Mucosa of gallbladder (tissue), 1 donor: ENCODE data around the gene MPP2. TPM values are rescaled to one million over a fixed set of nuclear protein-coding genes. Genes with fewer than 3 reads are reported as not detected.
"Not testable (repeated sequence)": the region's sequence is repeated elsewhere in the genome, so short reads cannot be mapped to it uniquely, and the experiment has no call there.

ENCODE experiments used
- DNase-seq: peaks from one replicate; pipeline ENCODE4 v3.0.0-alpha.2; 2020; ENCODE audit warnings: low spot score
- total RNA-seq: library from RNA; stranded (reverse); gene quantifications from one replicate; pipeline ENCODE4 v1.2.1, GENCODE V29; 2021
- donor health status: DM: no; HTN: no; CAD: no.

The MPP2 gene
- total RNA-seq, 1 donor from 2014 or later = 7.0 TPM

DNA sequence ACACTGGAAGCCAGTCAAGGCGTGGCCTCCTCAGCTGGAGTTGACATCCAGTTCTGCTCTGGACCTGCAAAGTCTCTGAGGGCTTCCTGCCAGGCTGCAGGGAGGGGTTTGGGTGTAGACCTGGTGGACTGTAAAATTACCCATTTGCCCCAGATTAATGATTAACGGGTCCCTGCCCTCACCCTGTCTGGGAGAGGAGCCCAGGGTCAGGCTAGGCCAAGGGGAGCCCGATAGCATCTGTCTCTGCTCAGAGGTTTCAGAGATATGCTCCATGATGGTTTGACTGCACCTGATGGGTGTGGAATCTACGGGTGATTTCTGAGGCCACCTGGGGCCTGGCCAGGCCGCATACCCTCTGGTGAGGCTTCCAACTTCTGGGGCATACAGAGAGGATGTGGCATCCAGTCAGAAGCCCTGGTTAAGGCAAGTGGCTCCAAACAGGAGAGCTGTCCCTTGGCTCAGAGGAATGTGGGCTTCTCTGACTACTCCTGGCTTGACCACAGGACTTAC, 23.8 kb upstream of the MPP2 start:
- peak; percentile 38 for DNase-seq

DNA sequence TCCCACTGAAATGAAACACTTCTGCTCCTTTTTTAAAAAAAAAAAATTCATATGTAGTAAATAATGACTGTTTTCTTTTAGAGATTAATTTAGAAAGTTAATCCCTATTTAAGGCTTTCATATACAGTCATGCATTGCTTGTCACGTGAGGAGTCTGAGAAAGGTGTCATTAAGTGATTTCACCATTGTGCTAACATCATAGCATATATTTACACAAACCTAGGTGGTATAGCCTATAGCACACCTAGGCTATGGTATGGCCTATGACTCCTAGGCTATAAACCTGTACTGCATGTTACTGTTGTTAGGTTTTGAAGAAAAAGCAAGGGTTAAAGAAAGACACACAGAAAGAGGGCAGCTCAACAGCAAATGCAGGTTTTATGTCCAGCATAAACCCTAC, 21.3 kb upstream of the MPP2 start:
- no peak for DNase-seq

DNA sequence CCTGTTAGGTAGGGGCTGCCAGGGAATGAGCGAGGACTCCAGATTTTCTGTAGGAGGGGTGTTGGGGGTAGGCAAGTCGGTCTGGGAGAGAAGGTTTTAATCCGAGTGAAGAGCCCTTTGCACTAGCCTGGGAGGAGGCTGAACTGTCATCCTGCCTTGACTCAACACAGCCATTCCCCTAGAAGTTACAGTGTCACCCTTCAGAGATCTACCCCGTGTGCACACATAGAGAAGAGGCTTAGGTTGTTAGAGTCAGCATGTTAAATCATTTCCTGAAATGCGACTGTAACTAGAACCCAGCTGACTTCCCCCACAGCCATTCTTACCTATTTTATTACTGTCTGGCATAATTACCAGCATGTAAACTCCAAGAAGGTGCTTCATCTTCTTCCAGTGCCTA, 20.6 kb upstream of the MPP2 start:
- not testable (repeated sequence) for DNase-seq

DNA sequence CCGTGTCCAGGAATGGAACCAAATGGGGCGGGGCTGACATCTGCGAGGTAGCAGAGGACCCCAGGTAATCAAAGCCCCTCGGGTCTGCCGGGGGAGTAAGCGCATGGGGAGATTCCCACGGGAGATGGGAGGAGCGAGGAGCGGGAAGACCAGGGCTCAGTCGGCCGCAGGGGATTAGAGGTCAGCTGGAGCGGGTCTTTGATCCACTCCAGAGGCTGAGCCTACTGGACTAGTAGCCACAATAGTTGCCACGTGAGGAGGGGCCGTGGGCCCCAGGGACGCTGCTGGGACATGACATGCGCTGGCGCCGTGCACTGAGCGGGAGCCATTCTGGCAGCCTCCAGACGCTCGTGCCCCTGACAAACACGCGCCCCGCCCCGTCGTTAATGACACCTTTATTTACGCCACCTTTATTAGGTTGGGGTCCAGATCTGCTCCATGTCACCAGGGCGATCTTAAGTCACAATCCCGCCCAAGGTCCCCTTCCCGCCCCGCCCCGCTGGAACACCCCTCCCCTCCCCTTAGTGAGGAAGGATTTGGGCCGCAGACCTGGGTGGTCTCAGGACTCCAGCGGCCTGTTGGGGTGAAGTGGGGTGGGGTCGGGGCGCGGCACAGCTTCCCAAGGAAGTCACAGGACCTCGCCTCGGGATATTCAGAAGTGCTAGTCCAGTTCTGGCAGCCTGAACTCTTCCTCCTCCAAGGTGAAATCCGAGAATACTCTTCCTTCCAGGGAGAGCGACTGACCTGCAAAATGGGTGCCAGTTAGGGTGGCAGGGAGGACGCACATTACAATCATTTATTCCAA, 19.9 kb upstream of the MPP2 start:
- no peak for DNase-seq

DNA sequence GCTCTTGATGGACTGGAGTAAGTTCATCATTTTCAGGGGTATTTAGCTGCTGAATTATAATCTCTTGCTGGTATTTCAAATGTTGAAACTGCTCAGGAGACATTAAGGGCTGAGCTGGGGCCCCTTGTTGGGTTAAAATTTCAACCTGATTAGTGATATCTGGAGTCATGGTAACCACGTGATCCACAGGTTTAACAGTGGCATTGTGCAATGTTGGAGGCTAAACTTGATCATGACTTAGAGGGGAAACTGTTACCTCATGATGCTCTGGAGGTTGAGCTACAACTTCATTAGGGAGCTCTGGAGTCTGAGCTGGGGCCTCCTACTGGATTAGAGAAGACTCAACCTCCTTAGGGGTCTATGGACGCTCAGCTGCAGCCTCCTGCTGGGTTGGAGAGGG, 17.2 kb upstream of the MPP2 start:
- DNase-seq = no peak

DNA sequence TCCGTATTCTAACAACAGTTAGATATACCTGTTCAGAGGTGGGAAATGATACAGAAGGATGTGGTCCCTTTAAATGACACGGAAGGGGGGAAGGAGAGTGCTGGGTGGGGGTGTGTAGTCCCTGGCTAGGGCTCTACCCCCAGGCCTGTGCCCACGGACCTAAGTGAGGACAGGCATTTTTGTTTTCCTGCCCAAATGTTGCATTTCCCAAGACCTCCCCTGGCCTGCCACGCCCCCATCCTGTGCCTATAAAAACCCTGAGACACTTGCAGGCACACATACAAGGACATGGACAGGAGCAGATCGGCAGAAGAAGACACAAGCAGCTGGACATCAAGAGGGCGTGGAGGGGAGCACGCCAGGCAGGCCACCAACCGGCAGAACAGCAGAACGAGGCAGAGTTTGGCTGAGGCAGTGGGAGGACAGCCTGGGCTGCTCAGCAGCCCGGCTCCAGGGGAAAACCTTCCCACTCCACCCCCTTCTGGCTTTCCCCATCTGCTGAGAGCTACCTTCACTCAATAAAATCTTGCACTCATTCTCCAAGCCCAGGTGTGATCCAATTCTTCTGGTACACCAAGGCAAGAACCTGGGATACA, 13.3 kb upstream of the MPP2 start:
- DNase-seq = no peak

DNA sequence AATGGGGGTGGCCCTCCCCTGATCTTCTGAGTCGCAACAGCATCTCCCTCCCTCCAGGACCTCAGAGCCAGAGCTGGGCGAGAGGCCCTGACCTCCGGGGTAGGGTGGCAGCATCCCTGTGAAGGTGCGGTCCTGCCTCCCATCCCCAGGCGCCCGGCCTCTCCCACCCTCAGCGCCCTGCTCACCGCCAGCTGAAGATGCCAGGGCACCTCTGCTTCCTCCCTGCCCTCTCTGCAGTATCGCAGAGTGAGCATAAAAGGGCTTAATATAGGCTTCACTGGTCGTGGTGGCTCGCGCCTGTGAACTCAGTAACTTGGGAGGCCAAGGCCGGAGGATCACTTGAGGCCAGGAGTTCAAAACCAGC, 10.7 kb upstream of the MPP2 start:
- no peak for DNase-seq

DNA sequence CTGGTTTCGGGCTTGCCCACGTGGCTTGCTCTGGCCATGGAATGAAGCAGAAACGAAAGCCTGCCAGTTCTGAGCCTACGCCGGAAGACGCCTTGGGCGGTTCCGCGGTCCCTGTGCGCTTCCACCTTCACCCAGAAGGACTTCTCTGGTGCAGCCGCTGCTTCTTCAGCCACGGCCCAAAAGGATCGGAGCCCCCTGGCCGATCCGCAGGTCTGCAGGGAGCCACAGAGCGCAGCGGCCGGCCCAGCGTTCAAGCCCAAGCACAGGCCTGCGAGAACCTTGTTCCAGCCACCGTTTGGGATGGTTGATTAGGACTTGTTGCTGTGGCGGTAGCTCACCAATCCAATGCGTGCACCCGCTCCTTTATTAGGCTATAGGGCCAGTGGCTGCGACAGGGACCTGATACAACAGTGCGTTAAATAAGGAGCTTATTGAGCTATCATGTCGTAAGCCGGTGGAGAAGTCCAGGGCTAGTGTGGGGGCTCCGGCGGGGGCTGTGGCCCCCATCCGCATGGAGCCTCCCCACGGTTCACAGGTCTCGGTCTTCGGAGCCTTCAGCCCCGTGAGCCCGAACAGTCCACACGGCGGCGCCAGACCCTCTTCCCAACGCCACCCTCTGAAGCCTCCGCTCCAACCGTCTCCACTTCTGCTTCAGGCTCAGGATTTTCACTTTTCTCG, 10.2 kb upstream of the MPP2 start:
- DNase-seq = peak; percentile 26

DNA sequence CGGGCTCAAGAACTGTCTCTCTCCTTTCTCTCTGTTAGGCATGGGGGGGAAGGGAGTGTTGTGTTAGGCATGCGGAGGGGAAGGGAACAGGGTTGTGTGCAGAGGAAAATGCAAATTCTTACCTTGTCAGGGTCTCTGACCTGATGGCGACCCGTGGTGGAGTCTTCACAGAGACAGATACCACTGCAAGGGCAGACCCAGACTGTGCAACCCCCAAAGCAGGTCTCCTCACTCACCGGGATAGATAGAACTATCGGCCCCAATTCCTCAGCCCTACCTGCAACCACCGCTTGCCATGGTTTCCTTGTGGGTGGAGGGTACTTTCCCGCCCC, 9.6 kb upstream of the MPP2 start:
- DNase-seq = no peak

DNA sequence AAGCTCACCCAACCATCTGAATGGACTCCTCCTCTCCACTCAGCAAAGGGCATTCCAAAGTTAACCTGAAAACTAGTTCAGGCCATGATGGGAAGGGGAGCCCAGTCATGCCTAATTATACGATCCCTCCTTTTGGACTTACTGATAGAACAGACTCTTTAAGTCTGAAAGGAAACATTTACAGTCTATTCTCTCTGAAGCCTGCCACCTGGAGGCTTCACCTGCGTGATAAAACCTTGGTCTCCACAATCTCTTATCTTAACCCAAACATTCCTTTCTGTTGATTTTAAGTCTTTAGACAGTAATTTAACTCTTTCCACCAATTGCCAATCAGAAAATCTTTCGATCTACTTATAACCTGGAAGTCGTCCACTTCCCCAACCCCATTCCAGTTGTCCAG, 9.0 kb upstream of the MPP2 start:
- DNase-seq = no peak

DNA sequence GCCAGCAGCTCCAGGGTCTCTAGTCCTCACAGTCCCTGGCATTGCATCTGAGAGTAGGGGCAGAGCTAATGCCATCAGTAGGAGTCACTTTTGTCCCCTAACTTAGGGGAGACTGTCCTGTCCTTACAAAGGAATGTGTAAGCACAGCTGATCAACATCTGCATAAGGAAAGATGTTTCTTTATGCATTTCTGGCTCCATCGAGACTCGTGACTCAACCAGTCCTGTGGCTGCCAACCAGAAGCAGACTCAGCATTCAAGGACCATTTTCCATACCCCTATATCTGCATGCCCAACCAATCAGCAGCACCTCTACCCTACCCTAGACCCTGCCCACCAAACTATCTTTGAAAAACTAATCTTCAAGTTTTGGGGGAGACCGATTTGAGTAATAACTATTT, 8.2 kb upstream of the MPP2 start:
- DNase-seq = no peak

DNA sequence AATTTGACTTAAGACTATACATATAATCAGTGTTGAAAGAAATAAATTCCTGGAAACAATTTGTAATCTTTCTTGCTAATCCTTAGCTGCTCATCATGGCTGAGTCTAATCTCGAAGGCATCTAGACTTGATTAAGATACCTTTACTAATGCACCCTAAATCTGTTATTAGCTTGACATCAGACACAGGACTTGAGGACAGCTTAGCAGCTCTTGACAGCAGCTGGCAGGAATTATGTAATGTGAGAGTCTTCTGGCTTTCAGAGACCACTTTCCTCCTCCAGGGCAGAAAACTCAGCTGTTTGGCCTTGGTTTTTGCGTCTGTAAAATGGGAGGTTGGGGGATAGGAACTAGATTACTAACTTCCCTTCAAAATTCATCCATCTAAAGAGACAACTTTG, 7.1 kb upstream of the MPP2 start:
- DNase-seq = no peak

DNA sequence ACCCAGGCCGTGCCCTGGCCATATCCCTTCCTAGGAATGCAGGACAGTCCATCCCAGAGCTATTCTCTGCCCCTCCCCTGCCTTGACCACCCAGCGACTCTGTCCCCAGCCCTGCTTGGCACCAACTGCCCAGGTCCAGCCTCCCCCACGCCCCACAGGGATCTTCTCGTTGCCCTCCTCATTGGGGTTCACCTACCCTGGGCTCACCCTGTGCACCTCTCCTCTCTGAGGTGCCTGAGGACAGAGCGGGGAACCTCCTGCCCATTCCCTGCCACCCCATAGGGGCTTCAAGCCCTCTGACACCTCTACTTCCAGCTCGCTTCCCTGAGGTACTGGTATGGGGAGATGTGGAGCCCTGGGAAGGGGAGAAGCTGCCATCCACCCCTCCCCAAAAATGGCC, 6.2 kb upstream of the MPP2 start:
- DNase-seq = no peak

DNA sequence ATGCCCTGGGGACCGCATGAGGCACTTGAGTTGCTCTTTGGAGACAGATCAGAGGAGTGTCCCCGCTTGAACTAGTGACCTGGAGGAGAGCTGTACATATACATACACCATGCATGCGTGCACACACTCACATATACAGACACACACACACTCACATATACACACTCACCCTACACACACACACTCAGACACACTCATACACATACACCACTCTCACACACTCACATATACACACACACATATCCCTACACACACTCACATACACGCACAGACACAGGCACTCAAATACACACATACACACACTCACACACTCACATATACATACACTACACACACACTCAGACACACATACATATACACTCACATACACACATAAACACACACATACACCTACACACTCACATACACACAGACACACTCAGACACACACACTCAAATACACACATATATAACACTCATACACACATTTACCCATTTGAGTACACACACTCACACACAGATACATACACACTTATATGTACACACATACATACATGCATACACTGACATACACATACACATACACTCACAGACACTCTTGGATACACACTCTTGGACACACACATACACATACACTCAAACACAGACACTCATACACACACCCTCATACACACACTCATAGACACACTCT, 5.4 kb upstream of the MPP2 start:
- DNase-seq = no peak

DNA sequence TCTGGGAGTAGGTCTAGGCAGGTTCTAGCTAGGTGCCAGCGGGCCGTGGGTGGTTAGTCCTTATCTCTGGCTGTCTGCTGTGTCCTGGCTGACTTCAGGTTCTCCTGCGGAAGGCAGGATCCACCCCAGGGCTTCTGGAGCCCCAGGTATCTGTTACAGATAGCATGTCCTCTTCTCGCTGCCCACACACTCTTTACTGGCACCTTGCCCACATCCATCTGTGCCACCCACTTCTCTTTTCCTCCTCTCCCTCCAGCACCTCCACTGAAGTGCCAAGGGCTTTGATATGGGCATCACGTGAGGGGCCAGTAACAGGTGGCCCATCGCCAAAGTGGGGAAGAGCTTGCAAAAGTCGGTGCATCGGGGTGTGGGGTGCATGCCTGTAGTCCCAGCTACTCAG, 4.6 kb upstream of the MPP2 start:
- DNase-seq = no peak

DNA sequence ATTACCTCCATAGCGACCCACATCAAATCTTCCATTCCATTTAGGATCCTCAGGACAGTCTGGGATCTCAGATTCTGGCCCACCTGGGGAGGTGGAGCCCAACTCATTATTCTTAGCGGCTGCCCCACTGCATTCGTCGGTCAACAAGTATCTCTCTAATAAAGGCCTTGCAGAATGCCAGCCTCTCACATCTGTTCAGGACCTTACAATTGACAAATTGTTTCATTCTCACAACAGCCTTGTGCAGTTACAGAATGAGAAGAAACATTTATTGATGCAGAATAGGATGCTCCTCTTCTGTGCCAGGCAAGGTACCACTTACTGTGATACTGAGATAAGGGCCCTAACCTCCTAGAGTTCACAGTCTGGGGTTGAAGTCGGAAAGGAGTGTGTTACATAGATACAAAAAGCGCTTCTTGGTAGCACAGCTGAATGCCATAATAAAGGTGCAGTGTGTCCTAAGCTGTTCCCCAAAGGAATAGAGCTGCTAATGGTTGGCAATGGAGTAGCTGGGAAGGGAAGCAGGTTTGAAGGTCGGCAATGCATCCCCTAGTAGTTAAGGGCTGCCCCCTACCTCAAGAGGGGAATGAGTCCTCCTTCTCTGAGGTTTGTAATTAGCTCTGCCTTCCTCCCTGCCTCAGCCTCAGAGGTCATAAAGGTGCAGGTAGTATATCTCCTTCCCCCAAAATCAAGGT, 2.3 kb upstream of the MPP2 start:
- no peak for DNase-seq

DNA sequence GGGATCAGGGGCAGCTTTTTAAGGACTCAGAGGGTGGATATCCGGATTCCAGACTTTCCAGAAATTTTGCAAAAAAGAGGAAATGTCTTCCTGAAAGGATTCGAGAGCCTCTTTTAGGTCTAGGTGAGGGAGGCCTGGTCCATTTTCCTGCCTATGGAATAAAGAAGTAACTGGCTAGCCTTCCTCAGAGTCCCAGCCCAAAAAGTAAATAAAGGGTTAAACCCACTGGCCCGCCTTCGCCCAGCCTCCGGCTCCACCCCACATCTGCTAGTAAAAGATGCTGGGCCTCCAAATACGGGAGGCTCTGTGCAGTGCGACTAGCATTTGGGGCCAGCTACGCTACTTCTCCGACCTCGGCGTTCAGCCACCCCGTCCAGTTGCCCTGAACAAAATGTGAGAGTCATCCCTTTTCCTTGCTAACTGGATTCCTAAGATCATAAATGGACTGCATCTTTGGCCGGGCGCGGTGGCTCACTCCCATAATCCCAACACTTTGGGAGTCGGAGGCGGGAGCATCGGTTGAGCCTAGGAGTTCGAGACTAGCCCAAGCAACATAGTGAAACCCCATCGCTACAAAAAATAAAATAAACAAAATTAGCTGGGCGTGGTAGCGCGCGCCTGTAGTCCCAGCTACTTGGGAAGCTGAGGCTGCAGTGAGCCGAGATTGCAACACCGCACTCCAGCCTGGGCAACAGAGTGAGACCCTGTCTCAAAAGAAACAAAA, 824 bp upstream of the MPP2 start:
- peak; percentile 64 for DNase-seq

DNA sequence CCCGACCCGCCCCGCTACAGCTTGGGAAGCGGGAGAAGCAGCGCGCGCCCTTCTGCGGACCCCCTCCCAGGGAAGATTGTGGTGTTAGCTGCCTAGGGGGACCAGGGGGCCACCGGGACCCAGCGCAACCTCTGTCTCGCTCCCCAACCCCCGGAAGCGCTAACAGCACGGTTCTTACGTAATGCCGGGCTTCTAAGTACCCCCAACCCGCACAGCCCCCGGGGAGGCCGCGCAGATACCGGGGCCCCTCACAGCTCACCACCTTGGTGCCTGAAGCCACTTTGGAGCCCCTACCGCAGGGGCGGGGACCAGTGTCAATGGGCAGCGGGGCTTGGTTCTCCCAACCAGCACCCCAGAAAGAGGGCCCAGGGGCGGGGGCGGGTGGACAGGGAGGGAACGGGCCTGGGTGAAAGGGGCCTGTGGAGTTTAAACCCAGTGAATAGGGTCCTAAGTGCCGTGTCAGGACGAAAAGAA, 348 bp downstream of the MPP2 start:
- DNase-seq = no peak

DNA sequence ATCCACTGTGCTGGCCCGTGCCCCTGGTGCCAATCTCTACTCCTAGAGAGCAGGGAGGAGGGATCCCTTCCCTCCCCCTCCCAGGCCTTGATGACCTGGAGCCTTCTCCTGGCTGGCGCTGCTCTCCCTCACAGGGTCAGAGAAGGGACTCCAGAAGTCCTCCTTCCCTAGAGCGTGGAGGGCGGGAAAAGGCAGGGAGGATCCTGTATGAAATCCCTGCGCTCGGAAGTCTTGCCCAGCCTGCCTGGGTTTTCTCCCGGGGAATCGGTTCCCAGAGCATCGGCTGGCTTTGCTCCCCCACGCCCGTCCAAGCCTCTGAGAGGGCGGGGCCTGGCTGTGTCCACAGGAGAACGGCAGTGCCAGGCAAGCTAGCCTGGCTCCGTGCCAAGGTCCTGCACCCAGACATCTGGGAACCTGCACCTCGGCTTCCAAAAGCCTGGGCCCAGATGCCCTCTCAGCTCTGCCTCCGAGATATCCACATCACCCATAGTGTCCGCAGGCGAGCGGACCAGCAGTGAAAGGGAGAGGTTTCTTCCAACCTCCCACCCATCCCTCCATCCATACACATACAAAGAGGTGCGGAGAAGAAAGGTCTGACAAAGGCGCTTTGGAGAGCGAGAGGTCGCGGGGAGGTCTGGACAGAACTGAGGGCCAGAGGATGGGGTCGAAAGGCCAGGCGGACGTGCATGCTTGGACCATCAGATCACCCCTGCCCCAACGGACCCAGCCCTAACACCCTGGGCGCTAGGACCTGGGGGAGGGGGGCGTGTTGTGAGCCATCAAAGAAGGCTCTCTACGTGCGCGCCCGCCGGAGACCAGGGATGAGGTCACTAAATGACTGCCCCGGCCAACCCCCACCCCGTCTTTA, 1.1 kb downstream of the MPP2 start:
- DNase-seq = peak; percentile 56

DNA sequence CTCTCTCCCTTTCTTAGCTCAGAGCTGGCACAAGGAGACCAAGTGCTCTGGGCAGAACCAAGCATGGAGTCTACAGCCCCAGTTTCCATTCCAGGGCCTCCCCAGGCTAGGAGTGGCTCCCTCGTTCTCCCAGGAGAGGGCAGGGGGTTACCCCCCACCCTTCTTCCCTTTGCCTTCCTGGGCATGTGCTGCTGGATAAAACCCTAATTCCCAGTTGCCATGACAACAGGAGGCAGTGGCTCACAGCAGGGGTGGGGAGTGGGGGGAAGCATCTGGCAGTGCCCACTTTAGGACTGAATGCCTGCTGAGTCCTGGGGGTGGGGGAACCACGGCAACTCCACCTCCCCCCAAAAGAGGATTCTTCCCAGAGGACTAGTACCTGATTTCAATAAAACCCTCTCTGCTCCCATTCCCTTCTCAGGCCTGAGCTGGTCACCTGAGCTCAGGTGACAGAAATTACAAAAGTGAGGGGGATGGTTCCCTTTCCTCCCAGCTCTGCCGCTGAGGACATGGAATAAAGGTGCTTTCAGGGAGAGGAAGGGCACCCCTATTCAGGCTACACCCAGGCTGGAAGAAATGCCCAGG, 1.8 kb downstream of the MPP2 start:
- DNase-seq = no peak
